ENCODE results near the gene P3H2. TPM values are rescaled to one million over a fixed set of nuclear protein-coding genes. Genes with fewer than 3 reads are reported as not detected.

The P3H2 gene
- total RNA-seq, 1 experiment from 2014 or later: 20.9 TPM

- Histone ChIP-seq H3K27me3 (ENCODE audit: insufficient read depth, low read depth) (no peaks in the 10 kb centered on the region), H3K4me2 (no peak overlapping the region), H3K9me3 (ENCODE audit: insufficient read depth, low read depth) (no peaks in the 10 kb centered on the region), H4K20me1 (ENCODE audit: insufficient read depth) (no peaks in the 10 kb centered on the region), H3K4me1 (replicated peaks; ENCODE audit: insufficient read depth) (peaks cover 5% of the 10 kb centered on the region), H2AFZ (no peak overlapping the region), H3K36me3 (ENCODE audit: low read depth) (no peaks in the 10 kb centered on the region), H3K4me3 (no peak overlapping the region), H3K9me2 (ENCODE audit: insufficient read depth) (no peaks in the 10 kb centered on the region), H3K27ac (no peak overlapping the region), H3K79me2 (ENCODE audit: low read depth) (no peaks in the 10 kb centered on the region), H3F3A (ENCODE audit: insufficient read depth, low read depth) (0 out of 2 replicates have a peak, but pooled peaks cover 2% of the 10 kb centered on the region)
- CTCF ChIA-PET: no interaction called here
- intact Hi-C loops (cut with micrococcal nuclease; ENCODE audit: unreplicated experiment): no loop called here
- BruUV-seq (replicated peaks): no TSS peak
- POLR2A ChIA-PET (ENCODE audit: unreplicated experiment): no interaction called here
- DNase-seq: no peak
- TF ChIP-seq EZH2 (IDR thresholded peaks at IDR 0.05; ENCODE audit: low read depth): no peak
- no peak for TF ChIP-seq CTCF (conservative IDR thresholded peaks at IDR 0.05)
Observed at GRCh38 chr3:190059242-190059590, 61.5 kb downstream of the P3H2 start.

GRCh38 chr3:190058521-190059241 is 62.0 kb downstream of the P3H2 start:
- TF ChIP-seq EZH2 (IDR thresholded peaks at IDR 0.05; ENCODE audit: low read depth) (no peak), CTCF (conservative IDR thresholded peaks at IDR 0.05) (no peak)
- no peaks in the 10 kb centered on the region for H3K79me2 ChIP-seq (ENCODE audit: low read depth)
- no peak for DNase-seq
- H4K20me1 ChIP-seq (ENCODE audit: insufficient read depth): no peaks in the 10 kb centered on the region
- no peak overlapping the region for H3K4me2 ChIP-seq
- no peak overlapping the region for H3K4me3 ChIP-seq
- H3K4me1 ChIP-seq (replicated peaks; ENCODE audit: insufficient read depth): peaks cover 8% of the 10 kb centered on the region; the same call in 1 of the 2 replicates
- ChIA-PET CTCF (no interaction called here), POLR2A (ENCODE audit: unreplicated experiment) (no interaction called here)
- H2AFZ ChIP-seq: no peak overlapping the region
- no peaks in the 10 kb centered on the region for H3K9me2 ChIP-seq (ENCODE audit: insufficient read depth)
- H3K27ac ChIP-seq: no peak overlapping the region
- H3K27me3 ChIP-seq (ENCODE audit: insufficient read depth, low read depth): no peaks in the 10 kb centered on the region
- H3F3A ChIP-seq (ENCODE audit: insufficient read depth, low read depth): no peaks in the 10 kb centered on the region
- H3K36me3 ChIP-seq (ENCODE audit: low read depth): no peaks in the 10 kb centered on the region
- no TSS peak for BruUV-seq (replicated peaks)
- H3K9me3 ChIP-seq (ENCODE audit: insufficient read depth, low read depth): no peaks in the 10 kb centered on the region
- intact Hi-C loops (cut with micrococcal nuclease; ENCODE audit: unreplicated experiment): no loop called here

GRCh38 chr3:190056742-190057141 is 64.0 kb downstream of the P3H2 start:
- BruUV-seq (replicated peaks): no TSS peak
- no peak overlapping the region for H3K4me3 ChIP-seq
- no peaks in the 10 kb centered on the region for H3K9me3 ChIP-seq (ENCODE audit: insufficient read depth, low read depth)
- no peaks in the 10 kb centered on the region for H3K36me3 ChIP-seq (ENCODE audit: low read depth)
- H2AFZ ChIP-seq: no peak overlapping the region
- ChIA-PET CTCF (interaction anchor here (0.6 kb wide), 1 partner anchor 54 kb away, joined by 8 read pairs; no protein-coding TSS in a partner anchor), POLR2A (ENCODE audit: unreplicated experiment) (interaction anchor here (0.7 kb wide), 1 partner anchor 76 kb away, joined by 4 read pairs; no protein-coding TSS in a partner anchor)
- no peaks in the 10 kb centered on the region for H3F3A ChIP-seq (ENCODE audit: insufficient read depth, low read depth)
- no peaks in the 10 kb centered on the region for H3K27me3 ChIP-seq (ENCODE audit: insufficient read depth, low read depth)
- DNase-seq: no peak
- peaks cover 8% of the 10 kb centered on the region; the same call in 1 of the 2 replicates for H3K4me1 ChIP-seq (replicated peaks; ENCODE audit: insufficient read depth)
- H3K9me2 ChIP-seq (ENCODE audit: insufficient read depth): no peaks in the 10 kb centered on the region
- no peak overlapping the region for H3K27ac ChIP-seq
- H3K79me2 ChIP-seq (ENCODE audit: low read depth): no peaks in the 10 kb centered on the region
- no peaks in the 10 kb centered on the region for H4K20me1 ChIP-seq (ENCODE audit: insufficient read depth)
- intact Hi-C loops (cut with micrococcal nuclease; ENCODE audit: unreplicated experiment): no loop called here
- TF ChIP-seq EZH2 (IDR thresholded peaks at IDR 0.05; ENCODE audit: low read depth) (no peak), CTCF (conservative IDR thresholded peaks at IDR 0.05) (no peak)
- no peak overlapping the region for H3K4me2 ChIP-seq
